Vagina (tissue), 2 donors: ENCODE measurements around the gene CLEC4A.
"Not testable (repeated sequence)": the region's sequence is repeated elsewhere in the genome, so short reads cannot be mapped to it uniquely, and the experiment has no call there.

Experiments
- POLR2A ChIP-seq, 2 donors: fragments of 450-650 bp; IDR thresholded peaks; one replicate each; pipeline ENCODE4 v1.6.1; 2017; ENCODE audit warnings: antibody characterized with exemption in 2 of 2, mild to moderate bottlenecking in 2 of 2, moderate library complexity in 2 of 2
- POLR2AphosphoS5 ChIP-seq, 2 donors: sonication (generic); formaldehyde crosslinking; IDR thresholded peaks; one replicate each; pipeline ENCODE4 v1.9.0; 2017; ENCODE audit warnings: antibody characterized with exemption in 2 of 2, mild to moderate bottlenecking in 2 of 2, low read depth in 1 of 2; ENCODE audit not compliant: insufficient read depth in 1 of 2
- TF ChIP-seq, protein P1 (sequence below), 3 experiments: fragments of 450-650 bp in 2 of 3; fragments of 200-600 bp in 1 of 3; sonication (generic) in 1 of 3; IDR thresholded peaks; one replicate each; pipeline ENCODE4 v1.5.1; 2017 to 2019; ENCODE audit warnings: antibody characterized with exemption in 3 of 3, mild to moderate bottlenecking in 2 of 3, moderate library complexity in 2 of 3

DNA sequence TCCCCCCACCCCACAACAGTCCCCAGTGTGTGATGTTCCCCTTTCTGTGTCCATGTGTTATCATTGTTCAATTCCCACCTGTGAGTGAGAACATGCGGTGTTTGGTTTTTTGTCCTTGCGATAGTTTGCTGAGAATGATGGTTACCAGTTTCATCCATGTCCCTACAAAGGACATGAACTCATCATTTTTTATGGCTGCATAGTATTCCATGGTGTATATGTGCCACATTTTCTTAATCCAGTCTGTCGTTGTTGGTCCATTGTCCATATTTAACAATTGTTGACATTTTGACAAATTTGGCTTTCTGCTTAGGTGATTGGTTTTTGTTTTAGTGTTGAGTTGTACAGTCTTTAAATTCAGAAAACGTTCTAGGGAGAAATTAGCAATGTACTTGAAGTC lies 10.3 kb upstream of the CLEC4A start:
- not testable (repeated sequence) for TF ChIP-seq POLR2A (IDR thresholded peaks at IDR 0.05); POLR2AphosphoS5 (IDR thresholded peaks at IDR 0.05; ENCODE audit: insufficient read depth in 1 of 2, low read depth in 1 of 2)
- TF ChIP-seq, protein P1, sequence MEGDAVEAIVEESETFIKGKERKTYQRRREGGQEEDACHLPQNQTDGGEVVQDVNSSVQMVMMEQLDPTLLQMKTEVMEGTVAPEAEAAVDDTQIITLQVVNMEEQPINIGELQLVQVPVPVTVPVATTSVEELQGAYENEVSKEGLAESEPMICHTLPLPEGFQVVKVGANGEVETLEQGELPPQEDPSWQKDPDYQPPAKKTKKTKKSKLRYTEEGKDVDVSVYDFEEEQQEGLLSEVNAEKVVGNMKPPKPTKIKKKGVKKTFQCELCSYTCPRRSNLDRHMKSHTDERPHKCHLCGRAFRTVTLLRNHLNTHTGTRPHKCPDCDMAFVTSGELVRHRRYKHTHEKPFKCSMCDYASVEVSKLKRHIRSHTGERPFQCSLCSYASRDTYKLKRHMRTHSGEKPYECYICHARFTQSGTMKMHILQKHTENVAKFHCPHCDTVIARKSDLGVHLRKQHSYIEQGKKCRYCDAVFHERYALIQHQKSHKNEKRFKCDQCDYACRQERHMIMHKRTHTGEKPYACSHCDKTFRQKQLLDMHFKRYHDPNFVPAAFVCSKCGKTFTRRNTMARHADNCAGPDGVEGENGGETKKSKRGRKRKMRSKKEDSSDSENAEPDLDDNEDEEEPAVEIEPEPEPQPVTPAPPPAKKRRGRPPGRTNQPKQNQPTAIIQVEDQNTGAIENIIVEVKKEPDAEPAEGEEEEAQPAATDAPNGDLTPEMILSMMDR (IDR thresholded peaks at IDR 0.05): not testable (repeated sequence)
